ENCODE data around the gene NPIPB9. TPM values are rescaled to one million over a fixed set of nuclear protein-coding genes. Genes with fewer than 3 reads are reported as not detected.

The NPIPB9 gene
- total RNA-seq, 1 donor from 2014 or later, result not detected

DNA sequence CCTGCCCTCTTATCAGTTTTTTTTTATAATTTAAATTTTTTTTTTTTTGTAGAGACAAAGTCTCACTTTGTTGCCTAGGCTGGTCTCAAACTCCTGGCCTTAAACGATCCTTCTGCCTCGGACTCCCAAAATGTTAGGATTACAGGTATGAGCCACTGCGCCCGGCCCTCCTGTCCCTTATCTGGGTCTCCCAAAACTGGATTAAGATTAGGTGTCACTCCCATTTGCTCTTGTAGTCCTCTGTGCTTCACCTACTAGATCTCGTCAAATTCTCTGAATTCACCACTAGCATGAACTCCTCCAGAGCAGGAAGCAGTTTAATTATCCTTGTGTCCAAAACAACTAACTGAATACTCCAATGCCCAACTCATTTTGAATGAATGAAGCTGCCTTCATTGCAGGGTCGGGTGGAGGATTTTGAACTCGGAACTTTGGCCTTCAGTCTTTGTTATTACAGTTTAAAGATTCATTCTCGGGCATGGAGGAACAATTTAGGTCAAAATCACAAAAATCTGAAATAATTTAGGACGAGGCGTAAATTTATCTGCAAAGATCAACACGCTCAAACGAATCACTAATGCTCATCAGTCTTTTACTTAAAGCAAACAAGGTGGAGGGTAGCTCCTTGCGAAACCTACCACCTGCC lies 70.4 kb downstream of the NPIPB9 start:
- DNase-seq (ENCODE audit: low spot score), result no peak

Small RNA genes within 50 kb of the gene (microRNA-seq; reads per million reads assigned to microRNA genes)
- gene MIR6862-2 (ENCODE audit: borderline number of aligned reads), result not detected

Other genes starting within 250 kb of the NPIPB9 start
- gene IL27, start 245.0 kb upstream of the NPIPB9 start, total RNA-seq, result not detected
- 116 TPM for gene NUPR1, start 212.8 kb upstream of the NPIPB9 start, total RNA-seq
- 16.6 TPM for gene SGF29, start 197.9 kb upstream of the NPIPB9 start, total RNA-seq
- 2.5 TPM for gene SULT1A2, start 154.7 kb upstream of the NPIPB9 start, total RNA-seq
- gene SULT1A1, start 141.7 kb upstream of the NPIPB9 start, total RNA-seq, result 36.2 TPM
- 1.9 TPM for gene NPIPB8, start 113.7 kb upstream of the NPIPB9 start, total RNA-seq
- 494 TPM for gene EIF3C, start 40.3 kb upstream of the NPIPB9 start, total RNA-seq
- gene ATXN2L, start 71.2 kb downstream of the NPIPB9 start, total RNA-seq, result 106 TPM
- gene TUFM, start 94.6 kb downstream of the NPIPB9 start, total RNA-seq, result 113 TPM
- 32.5 TPM for gene SH2B1, start 112.1 kb downstream of the NPIPB9 start, total RNA-seq
- 0.48 TPM for gene ATP2A1, start 126.7 kb downstream of the NPIPB9 start, total RNA-seq
- 7.5 TPM for gene RABEP2, start 173.5 kb downstream of the NPIPB9 start, total RNA-seq
- 0.67 TPM for gene CD19, start 180.2 kb downstream of the NPIPB9 start, total RNA-seq
- 29.4 TPM for gene NFATC2IP, start 199.2 kb downstream of the NPIPB9 start, total RNA-seq
- gene SPNS1, start 223.0 kb downstream of the NPIPB9 start, total RNA-seq, result 31.4 TPM
- 4.1 TPM for gene LAT, start 233.3 kb downstream of the NPIPB9 start, total RNA-seq